HuH-7 (cell line): ENCODE data around the gene TFDP3.

Source experiments
- DNase-seq: peaks from one replicate; pipeline ENCODE4 v3.0.0; 2011; ENCODE audit warnings: low spot score

TFDP3 gene, protein sequence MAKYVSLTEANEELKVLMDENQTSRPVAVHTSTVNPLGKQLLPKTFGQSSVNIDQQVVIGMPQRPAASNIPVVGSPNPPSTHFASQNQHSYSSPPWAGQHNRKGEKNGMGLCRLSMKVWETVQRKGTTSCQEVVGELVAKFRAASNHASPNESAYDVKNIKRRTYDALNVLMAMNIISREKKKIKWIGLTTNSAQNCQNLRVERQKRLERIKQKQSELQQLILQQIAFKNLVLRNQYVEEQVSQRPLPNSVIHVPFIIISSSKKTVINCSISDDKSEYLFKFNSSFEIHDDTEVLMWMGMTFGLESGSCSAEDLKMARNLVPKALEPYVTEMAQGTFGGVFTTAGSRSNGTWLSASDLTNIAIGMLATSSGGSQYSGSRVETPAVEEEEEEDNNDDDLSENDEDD

DNA sequence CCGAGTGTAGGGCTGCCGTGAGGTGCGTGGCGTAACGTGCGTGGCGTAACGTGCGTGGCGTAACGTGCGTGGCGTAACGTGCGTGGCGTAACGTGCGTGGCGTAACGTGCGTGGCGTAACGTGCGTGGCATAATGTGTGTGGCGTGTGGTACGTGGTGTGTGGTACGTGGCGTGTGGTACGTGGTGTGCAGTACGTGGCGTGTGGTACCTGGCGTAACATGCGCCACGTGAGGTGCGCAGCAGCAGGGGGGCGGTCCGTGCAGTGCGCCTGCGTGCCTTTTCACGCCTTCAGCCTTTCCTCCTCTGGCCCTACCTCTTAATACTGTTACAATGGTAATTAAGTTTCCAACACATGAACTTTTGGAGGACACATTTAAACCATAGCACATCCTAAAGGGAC is at the start of gene TFDP3:
Gene TFDP3, minus strand, starts transcription at position 26 of the 400 bp plus-strand sequence. CDS start 95 bp downstream, outside the sequence.
- DNase-seq, result no peak

DNA sequence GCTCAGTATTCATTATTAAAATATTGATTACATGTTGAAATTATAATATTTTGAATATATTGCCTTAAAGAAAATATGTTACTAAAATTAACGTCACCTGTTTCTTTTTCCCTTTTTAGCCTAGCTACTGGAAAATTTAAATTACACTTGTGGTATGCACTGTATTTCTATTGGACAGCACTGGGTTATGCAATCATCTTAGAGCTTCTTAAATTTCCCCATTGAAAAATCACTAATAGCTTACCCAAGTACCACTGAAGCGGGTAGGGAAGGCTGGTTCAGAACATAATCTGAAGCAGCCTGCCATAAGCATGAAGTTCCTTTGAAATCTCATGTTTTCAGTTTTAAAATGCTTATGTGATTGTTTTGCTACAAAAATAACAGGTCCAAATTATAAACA is 49.5 kb upstream of the TFDP3 start:
- DNase-seq, result no peak

DNA sequence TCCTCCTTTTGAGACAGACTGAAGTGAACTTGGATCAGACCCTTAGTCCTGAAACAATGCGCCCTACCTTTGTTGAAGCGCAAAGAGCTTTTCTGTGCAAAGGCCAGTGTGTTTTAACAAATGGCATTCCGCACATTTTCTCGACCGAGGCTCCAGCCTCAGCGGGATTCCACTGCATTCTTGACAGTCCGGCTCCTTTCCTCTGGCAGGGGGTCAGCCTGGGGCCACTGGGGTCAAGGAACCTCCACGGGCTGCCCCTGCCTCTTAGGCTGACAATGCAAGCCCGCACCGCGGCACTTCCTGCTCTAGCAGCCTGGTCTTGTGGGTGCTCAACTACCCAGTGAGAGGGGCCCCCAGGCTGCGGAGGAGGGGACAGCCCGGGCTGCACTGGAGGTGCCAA is 47.2 kb upstream of the TFDP3 start:
- no peak for DNase-seq

DNA sequence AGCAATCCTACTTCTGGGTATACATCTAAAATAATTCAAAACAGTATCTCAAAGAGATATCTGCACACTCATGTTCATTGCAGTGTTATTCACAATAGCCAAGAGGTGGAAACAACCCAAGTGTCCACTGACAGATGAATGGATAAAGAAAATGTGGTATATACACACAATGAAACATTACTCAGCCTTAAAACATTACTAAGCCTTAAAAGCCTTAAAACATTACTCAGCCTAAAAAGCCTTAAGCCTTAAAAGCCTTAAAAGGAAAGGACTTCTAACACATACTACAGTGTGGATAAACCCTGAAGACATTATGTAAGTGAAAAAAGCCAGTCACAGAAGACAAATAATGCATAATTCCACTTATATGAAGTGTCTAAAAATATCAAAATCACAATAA is 40.3 kb upstream of the TFDP3 start:
- DNase-seq, result no peak

DNA sequence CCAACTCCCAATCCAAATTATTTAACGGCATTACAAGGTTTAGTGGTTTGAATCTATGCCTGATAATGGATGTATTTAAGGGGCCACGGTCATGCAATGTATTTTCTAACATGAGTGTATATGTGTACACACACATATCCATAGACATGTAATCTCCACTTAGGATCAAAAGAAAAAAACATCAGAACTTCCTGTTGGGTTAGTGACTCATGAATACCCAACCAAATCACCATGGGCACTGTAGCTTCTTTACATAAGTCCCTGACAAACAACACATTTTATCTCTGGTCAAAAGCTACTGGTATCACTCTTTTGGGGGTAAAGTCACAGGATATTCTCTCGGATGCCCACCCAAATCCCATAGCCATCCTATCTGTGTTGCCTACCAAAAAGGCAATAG is 36.5 kb upstream of the TFDP3 start:
- no peak for DNase-seq

DNA sequence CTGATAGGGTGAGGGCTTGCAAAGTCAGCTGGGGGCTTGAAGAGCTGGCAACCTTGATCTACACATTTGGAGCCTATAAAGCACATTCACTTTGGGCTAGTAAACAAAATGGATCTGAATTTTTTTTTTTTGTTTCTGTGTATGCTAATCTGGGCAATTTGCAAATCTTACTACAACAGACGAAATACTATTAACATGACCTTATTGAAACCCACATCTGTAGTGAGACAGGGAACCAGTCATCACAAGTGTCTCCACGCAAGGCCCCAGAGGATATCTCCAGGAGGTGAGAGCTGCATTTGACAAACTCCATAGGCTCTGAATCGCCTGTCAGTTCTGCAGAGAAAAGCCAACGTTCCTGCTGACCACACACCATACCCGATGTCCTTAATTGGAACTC is 33.0 kb upstream of the TFDP3 start:
- DNase-seq, result no peak

DNA sequence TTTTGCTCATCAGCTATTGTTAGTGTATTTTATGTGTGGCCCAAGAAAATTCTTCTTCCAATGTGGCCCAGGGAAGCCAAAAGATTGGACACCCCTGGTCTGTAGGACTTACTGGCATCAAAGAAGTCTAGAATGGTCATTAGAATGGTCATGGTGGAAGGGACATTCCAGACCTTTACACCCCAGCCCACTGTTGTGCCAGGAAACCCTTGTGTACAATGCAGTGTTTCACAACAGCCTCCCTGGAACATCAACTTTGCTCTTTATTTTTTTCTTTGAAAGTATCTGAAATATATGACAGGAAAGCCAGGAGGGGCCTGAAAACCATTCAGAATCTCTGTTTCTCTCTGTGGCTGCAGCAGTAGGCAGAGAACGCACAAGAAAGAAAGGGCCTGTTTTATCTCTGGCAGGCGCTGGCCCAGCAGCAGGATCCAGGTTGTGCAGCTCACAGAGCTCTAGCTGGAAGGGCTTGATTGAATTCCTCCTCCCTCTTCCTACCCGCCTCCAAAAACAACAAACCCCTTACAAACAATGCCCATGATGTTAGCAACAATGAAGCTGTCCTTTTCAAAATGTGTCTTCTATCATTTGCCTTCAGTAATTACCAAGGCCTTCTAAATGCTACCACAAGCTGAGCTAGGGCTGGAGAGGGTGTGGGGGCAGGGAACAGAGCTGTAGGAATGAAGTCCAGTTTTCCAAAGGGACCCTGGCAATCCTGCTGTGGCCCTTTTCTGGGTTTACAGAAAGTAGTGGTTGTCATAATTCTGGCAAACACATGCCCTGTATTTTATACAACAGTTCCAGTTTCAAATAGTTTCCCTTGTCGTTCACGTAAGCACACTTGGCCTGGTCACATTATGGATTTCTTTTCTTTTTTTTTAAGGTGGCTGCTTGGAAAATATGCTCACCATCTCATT is 32.3 kb upstream of the TFDP3 start:
- DNase-seq, result no peak

DNA sequence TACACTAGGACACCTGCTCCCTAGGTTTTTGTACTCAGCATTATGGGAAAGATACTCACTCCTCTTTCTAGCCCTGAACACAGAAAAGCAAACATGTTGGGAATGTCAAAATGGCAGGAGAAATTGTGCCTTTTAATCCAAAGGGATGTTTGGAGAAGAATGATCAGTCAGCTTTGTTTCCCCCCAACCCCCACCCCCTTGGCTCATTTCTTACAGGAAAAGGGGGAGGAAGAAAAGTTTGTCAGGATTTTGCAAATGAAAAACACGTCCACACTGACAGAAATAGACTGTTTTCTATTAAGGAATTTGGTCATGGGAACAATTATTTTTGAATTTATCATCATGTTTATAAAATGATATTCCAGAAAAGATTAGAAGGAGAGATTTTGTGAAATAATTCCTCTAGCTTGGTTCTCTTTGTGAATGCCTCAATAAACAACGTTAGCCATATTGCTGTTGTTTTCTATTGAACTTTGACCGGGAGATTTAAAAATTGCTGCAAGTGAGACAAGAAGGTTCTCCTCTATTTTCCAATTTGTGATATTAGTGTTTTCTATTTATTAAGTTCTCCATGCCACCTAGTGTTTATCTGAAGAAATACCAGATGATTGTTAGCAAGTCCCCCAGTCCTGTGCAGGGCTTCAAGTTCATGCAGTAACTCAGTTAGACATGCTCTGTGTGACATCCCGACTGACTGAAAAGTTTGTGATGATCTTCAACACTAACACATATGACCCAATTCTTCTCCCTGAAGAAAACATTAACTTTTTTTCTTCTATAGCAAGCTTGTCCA is 31.3 kb upstream of the TFDP3 start:
- no peak for DNase-seq

DNA sequence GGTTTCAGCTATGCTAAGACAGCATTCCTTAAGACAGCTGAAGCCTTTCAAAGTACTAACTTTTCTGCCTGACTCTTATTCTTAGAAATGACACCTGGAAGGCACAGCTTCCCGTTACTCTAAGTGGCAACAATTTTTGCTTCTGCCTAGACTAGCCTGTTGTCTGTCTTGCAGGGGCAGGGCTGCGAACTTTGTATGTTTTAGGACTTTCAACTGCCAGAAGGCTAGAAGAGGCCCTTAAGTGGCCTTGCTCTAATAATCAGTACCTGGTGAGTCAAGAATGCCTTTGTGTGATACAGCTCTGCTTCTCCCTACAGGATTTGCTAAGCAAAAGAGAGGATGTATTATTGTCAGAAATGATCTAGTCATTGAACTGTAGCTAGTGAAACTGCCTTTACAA is 30.0 kb upstream of the TFDP3 start:
- DNase-seq, result no peak

DNA sequence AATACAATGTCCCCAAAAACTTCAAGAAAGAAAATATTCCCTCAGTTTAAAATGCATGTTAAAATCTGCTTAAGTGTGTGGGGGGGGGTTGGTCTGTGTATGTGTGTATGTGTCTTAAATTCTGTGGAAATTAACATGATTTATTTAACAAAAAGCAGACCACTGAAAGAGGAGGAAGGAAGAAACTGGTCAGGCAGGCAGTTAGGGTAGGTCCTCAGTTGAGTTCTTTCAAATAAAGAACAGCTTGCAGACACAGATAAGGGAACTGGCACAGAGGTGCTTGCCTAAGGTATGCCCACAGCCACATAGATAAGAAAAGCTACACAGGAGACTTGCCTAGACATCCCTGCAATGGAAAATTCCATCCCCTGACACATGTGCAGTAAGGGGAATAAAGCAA is 28.8 kb upstream of the TFDP3 start:
- no peak for DNase-seq

DNA sequence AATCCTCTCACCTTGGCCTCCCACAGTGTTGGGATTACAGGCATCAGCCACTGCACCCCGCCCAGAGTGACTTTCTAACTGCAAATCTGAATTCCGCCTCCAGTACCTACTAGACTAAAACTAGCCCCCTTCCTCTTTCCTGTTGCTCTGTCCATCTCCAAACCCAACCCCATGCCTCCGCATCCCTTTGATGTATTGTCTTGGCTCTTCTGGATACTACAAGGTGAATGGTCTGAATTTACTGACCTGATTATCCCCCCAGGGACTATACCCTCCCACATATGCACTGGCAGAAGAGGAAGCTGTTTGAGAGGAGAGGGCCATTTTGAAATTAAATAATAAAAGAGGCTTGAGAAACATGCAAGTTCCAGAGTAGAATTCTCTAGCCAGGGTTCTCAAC is 17.7 kb upstream of the TFDP3 start:
- DNase-seq, result no peak

DNA sequence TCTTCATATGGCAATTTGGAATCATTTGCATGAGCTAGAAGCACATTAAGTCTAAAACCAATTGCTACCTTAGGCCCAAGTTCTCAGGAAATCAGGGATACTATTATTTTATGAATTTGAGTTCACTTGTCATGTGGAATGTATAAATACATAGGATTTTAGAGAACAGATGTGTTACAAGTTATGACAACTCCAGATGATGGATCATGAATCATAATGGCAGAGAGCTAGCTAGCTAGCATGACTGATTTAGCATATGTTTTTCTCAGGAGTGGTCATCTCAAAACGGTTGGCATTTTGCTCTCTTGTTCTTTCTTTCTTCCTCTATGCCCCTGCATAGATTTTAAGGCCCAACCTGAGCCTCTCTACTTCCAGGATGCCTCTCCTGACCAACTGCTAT is 14.2 kb upstream of the TFDP3 start:
- no peak for DNase-seq

DNA sequence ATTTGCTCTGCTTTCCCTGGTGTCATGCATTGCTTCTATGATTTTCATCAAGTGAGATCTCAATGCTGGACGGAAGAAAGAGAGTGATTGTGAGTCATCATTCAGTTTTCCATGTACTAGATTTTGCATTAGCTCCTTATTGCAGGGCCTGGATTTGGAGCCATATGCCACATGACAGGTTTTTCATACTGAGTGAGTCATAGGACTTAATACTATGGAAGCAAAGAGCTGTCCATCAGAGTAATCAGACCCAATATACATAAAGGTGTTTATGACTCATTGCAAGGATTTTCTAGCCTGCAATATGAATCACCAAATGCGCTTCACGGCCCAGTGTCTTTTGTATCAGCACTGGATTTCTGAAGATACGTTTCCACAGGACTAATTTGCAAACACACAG is 11.2 kb upstream of the TFDP3 start:
- DNase-seq, result no peak

DNA sequence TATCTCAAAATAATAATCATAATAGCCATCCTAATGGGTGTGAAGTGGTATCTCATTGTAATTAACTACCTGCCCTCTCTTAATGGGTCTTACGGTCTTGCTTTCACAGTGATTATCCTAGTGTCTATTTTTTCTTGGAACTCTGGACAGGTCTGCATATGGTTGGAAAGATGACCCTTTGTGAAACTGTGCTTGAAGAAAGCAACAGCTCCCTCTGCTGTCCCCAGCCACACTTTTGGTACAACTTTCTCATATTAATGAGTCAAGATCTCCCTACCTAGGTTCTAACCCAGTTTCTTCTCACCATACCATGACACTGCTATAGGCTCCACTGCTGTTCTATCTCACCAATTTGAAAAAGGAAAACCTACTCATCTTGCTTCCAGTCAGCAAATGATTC is 2.4 kb downstream of the TFDP3 start:
- peak; percentile 47 for DNase-seq

DNA sequence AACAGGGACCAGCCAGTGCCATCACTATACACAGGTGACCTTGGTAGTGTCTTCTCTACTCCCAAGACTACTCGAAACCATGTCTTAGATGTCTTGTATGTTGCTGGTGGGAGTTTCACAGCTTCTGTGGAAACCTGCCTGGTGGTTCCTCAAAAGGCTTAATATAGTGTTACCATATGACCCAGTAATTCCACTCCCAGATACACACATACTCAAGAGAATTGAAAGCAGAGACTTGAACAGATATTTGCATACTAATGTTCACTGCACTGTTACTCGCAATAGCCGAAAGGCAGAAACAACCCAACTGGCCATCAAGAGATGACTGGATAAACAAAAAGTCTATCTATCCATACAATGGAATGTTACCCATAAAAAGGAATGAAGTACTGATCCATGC is 3.1 kb downstream of the TFDP3 start:
- no peak for DNase-seq

DNA sequence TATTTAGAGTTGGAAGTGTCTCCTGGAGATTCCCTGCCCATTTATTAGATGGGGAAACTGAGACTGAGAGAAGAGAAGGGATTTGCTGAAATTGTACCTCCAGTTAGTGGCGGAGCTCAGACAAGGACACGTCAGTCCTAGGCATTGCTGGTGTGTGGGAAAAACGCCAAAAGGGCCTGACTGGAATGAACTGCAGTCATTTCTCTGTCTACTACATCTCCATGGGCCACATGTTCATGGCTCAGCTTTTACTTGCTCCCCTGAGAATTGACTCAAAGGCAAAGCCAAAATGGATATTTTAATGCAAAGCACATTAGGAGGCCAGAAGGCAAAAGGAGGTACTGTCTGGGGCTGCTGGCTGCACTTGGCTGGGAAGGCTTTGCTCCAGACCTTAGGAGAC is 3.9 kb downstream of the TFDP3 start:
- no peak for DNase-seq

DNA sequence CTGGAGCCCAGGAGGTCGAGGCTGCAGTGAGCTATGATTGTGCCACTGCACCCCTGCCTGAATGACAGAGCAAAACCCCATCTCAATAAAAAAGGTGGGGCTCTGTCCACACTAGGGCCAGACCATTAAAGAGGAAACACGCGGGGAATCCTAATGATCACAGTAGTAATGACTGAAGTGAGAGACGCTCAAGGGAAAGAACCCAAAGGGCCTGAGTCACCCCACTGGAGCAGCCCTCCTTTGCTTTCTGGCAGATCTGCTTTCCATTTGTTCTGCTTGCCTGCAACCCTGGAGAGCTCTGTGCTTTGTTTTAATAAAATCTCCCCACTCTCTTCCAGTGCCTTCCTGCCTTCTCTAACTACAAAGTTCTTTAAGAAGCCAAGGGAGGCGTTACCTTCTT is 5.0 kb downstream of the TFDP3 start:
- DNase-seq, result no peak

DNA sequence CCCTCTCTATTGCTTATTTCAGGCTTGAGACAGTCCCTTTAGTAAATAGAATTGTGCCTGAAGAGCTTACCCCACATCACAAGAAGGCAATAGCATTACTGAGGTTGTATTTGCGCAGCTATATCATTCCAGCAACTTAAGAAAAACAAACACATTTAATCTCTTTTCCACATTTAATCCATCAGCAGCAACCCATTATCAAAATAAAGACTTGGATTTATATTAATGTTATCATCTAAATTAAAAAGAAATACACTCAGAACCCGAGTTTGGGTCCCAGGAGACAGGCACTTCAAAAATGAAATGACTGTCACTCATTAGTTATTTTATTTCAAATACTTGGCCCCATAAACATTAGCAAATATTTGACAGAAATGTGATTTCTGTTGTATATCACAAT is 10.4 kb downstream of the TFDP3 start:
- DNase-seq, result no peak

DNA sequence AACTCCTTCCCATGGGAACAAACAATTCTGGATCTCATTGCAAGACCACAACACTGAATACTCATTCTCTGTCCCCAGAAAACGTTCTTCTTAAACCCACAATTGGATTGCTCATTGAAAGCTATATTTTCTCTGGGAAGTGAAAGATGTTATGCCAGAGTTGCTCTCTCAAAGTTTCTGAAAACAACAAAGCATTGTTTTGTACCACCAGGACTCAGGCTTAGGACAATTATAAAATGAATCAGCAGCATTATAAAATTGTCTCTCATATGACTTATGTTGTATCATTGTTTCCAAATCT is 26.5 kb downstream of the TFDP3 start:
- DNase-seq, result no peak

DNA sequence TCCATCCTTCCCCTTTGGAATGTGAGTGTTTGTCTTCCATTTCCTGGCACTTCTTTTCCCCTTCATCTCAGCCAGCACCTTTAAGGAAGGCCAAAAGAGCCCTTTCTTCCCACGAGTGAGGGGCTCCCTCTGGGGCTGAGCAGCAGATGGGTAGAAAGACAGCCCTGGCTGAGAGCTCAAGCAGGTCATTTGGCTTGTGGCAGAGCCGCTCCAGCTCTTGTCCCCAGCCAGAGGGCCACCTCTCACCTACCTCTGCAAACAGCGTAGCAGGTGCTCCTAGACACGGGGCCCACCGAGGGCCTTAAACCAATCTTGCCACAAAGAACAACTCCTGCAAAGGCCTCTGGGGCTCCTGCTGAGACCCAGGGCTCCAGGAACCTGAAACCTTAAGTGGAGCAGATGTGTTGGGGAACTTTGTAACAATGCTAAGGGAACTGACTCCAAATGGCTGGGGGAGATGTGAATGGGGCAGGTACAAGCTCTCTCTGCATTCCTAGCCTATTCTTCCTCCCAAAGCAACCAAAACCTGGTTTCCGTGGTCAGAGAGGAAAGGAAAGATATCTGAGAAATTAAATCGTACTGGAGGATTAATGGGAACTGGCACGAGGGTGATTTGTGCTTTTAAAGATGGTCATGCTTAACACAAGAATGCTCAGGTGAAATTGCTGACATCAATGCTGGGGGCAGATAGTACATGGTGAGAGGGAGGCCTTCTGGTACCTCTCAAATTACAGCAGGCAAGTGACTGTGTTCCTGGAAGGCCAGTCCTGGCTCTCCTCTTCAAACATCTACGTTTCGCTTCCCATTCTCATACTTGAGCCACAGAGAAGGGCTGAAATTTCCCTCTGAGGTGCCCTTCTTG is 27.0 kb downstream of the TFDP3 start:
- no peak for DNase-seq

DNA sequence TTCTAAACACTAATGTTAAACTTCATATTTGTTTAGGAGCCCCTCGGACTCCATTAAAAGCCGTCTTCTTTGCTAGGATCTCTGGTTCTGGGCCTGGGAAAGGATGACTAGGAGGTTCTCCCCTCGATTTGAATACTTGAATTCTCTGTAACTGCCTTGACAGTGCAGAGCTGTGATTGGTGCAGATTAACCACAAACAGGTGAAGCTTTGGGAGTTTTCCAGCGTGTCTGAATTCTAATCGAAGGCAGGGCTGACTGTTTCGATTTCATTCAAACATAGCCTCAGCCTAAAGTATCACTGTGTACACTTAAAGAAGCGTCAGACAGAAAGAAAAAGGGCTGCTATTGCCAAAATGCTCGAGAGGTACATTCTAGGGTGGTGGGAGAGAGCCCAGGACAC is 29.0 kb downstream of the TFDP3 start:
- no peak for DNase-seq

DNA sequence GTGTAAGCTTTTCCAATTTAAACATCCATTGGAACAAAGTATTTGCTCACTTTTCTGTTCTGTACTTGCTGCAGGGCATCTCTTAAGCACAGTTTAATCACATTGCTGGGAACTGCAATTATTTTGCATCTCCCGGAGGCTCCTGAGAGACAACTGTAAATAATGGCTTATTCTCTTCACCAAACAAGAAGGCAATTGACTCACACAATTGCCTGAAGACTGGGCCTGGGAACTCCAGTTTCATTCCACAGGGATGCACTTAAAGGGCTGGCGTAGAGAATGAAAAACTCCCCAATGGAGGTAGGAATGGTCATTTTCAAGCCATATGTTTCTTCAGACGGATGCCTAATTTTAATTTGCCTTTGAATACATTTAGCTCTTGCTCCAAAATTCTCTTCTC is 29.5 kb downstream of the TFDP3 start:
- DNase-seq, result no peak
